Ureter (tissue), 1 donor: Measurements from ENCODE around the gene ZNF664. TPM values are rescaled to one million over a fixed set of nuclear protein-coding genes. Genes with fewer than 3 reads are reported as not detected.

Experiments used
- DNase-seq: peaks from one replicate; pipeline ENCODE4 v3.0.0-alpha.2; 2020; ENCODE audit warnings: low spot score
- total RNA-seq: library from RNA; stranded (reverse); gene quantifications from one replicate; pipeline ENCODE4 v1.2.4, GENCODE V29; 2023
- donor health status: DM: yes; HTN: yes; CAD: no.

ZNF664 gene
- total RNA-seq, 1 donor from 2014 or later: 90.5 TPM

DNA sequence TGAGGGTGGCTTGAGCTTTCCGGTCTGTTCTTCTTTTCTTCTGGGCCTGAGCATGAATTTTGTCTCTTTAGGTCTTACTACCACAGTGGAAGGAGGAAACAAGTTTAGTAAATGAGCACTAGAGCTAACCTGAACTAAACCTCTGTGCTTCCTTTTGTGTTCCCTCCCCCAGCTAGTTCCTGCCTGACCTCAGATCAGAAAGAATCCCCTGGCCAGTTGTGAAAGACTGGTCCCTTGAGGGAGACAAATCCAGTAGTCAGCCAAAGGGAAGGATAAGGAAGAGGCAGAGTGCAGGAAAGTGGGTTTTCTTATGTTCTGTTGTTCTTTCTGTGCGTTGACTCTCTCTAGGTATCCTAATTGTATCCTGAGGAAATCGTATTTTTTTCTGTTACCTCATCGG, 17.5 kb downstream of the ZNF664 start:
- DNase-seq: no peak

DNA sequence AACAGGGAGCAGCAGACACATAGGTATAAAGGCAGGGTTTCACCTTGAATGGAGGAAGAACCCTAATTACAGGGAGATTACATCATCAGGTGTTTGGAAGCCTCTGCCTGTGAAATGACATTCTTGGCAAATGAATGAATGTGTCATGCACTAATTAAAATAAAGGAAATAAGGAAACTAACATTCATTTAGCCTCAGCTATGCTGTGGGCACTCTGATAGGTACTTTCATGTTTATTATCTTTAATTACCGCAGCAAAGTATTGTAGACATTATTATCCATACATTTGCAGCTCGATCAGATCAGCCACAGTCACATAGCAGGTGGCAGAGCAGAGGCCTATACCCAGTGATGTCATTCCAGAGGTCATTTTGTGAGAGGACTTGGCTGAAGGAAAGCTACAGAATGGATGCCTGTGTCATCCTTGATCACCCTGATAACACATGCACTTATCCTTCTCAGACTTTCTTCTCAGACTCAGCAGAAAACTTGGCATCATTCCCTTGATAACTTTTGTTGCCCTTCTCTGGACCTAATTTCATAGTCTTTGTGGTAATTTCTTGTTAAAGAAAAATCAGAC, 18.4 kb downstream of the ZNF664 start:
- DNase-seq: no peak

DNA sequence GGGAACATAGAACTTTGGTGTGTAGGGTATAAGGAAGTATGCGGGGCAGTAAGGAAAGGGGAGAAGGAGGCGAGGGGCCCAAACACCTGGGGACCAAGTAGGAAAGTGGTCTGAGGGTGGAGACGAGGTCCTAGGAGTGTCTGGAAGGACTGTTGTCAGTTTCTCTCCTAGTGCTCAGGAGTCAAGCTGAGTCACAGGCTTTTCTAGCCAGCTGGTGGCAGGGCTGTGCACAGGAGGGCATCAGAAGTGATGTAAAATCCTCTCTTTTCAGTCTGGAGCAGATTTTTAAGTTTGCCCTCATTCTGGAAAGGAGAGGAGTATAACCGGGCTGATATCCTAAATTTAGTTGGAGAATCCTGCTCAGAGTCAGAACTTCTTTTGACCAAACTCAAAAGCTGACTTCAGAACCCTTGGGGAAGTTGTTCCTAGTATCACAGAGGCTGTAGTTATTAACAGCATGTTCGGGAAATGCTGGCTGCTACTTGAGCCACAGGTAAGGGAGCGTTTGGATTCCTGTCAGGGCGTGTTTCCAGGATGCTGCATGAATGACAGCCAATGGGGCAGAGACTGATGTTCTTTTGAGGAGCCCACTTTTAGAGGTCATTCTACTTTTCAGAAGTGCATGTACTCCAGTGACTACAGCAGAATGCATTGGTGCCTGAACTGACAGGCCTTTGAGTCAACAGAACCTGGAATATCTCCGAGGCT, 19.3 kb downstream of the ZNF664 start:
- DNase-seq: no peak

DNA sequence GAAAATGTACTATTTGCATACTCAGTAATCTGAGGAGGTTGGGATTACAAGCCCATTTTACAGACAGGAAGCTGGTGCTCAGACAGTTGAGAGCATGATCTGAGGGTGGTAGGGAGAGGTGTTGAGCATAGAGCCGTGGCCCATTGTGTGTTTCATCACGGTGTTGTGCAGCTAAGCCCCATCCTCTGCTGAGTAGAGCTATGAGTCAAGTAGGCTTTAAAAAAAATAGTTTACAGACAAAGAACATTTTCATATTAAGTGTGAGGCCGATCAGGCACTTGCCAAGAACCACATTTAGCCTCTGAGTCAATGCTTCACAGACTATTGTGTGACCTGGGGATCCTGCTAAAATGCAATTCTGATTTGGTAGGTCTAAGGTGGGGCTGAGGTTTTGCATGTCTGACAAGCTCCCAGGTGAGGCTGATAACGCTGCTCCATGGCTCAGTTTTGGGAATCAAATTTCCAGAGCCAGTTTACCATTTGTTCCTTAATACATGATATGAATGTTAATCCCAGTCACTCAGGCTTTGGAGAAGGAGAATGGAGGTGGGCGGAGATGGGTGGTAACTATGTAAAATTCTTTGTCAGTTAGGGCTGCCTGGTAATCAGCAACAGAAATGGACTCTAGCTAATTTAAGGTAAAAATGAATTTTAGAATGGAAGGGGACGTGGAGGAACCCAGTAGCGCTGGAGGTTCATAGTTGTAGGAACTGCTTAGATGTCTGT, 22.2 kb downstream of the ZNF664 start:
- no peak for DNase-seq

DNA sequence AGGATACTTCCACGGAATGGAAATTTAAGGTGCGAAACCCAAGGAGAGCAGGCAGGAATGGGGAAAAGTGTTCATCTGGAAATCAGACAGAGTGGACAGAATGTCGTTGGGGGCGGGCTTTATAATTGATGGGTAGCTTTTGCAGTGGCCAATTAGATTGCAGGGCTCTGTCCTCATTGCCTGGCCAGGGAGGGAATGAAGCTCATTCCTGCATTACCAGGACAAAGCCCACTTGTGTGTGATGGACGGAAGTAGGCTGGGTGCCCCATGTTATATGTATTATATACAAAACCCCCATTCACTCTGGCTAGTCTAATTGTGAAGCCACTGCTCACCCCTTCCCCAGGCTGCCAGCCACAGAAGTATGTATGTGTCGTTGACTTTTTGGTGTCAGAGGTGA, 23.6 kb downstream of the ZNF664 start:
- DNase-seq: no peak

DNA sequence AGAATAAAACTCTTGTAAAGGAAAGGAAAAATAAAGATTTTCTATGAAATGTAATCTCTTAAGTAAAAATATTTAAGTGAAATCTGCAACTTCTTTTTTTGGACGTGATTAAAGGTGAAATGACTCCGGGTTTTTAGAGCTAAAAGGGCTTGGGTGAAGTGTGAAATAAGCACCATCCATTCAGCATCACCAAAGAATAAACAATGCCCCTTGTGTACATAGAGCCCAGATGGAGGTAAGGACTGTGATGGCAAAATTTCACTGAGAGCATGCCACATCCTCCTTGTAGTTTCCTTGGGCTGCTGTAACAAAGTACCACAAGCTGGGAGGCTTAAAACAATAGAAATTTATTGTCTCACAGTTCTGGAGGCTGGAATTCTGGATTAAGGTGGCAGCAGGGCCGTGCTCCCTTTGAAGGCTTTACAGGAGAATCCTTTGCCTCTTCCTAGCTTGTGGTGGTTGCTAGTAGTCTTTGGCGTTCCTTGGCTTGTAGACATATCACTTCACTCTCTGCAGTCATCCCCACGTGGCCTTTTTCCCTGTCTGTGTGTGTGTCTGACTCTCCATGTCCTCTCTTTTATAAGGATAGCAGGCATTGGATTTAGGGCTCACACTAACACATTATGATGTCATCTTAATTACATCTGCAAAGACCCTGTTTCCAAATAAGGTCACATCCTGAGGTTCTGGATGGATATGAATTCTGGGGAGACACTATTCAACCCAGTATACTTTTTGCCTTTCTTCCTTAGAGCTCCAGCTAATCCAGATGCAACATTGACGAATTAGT, 24.2 kb downstream of the ZNF664 start:
- DNase-seq: no peak

DNA sequence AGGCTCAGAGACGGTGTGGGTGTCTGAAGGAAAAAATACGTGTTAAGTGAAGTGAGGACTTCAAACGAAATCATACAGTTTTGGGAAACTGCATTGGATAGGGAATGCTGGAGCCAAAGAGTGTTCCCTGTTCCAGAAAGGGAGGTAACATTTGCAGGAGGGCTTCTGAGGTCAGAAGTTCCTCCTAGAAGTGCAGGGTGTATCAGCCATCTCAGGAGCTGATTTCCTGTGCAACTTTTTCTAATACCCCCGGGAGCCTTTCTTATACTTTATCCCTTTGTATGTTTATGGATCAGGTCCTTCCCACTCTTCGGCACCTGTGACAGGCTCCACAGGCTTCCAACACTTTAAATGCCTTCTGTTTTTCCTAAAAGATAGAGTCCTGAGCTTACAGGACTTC, 24.9 kb downstream of the ZNF664 start:
- DNase-seq: no peak

DNA sequence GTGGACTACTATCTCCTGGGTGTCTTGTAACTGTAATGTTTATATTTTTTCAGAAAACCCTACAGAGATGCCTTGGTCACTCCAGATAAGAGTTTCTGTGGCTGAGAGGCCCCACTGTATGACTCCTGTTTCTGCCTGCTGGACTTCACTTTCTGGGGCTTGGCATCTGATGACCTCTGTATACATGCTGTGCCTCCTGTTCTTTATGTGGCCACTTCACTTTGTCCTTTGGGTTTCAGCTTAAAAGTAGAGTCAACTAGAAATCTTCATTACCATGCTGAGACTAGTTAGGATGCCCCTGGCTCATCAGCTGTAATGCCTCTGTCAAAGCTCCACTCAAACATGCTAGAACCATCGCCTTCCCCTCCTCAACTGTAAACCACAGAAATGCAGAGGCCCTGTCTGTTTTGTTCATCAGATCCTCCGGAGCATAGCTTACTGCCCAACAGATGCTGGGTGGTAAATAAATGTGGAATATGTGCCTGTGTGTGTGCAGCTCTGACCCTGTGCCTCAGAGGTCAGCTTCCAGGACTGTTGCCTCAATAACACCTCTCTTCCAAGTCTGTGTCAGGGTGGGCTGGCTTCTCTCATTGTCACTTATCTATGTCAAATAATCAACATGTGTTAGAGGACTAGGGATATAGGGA, 25.5 kb downstream of the ZNF664 start:
- no peak for DNase-seq

DNA sequence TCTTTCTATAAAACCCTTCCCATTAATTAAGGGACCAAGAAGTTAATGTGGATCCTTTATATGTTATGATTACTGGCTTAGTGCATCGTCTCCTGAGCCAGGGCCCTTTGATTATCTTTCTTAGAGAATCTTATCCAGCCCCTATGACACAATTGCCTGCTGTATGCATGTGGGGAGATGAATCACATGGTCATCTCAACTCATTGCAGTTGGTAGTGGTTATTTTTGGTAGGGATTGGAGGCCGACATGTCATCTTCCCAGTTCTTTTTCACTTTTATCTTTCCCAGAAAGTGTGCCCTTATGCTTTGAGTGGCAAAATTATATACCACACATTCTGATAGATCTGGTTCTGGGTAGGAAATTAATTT, 26.0 kb downstream of the ZNF664 start:
- DNase-seq: no peak

DNA sequence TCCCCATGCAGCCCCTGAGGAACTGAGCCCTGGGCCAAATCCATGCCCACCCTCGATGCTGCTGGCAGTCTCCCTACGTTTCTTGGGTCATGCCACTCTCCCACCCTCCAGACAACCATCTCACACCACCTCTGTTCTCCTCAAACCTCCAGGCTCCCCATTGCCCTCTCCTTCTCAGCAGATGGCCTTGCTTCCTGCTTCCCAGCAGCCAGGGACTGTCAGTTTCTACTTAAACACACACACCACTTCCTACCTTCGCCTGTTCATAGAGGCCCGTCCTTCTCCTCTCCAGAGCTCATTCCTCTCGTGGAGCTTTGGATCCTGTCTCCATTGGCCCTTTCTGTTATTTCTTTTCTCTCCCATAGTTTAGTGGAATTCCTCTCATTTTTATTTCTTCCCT, 27.1 kb downstream of the ZNF664 start:
- DNase-seq: no peak

DNA sequence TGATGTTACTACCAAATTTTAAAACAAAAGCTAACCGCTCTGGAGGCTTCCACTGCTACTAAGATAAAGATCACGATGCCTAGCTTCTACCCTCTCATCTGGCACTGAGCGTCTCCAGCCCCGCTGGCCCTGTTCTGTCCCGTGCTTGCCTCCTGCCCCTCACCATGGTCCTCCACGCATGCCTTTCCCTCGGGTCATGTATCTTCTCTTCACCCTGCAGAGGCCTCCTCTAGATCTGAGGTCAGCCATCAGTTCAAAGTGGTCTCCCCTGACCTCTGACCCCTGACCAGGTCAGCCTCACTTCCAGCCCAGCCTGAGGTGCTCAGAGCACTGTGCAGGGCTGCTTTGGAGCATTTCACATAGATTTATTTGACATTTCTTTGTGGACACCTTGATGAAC, 28.3 kb downstream of the ZNF664 start:
- no peak for DNase-seq

DNA sequence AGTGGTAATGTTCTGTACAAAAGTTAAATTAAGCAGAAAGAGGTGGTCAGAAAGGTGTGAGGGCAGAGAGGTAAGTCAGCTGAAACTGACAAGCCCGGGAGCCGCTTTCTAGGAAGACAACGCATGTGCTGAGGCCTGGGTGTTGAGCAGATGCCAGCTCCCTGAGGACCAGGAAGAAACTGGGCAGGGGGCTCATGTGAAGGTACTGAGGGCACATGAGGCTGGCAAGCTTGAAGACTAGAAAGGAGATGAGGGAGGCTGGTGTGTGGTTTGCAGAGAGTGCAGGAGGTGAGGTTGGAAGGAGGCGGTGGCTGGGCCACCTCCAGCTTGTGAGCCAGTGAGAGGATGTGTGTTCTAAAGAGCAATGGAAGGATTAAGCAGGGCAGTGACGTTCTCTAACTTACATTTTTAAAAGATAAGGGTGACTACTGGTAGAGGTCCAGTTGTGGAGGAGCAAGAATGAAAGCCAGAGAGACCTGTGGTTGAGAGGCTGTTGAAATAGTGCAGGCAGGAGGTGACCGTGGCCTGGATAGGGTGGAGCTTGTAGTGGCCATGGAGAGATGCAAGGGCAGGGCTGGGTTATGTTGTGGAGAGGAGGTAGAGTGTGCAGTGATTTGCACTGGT, 29.1 kb downstream of the ZNF664 start:
- DNase-seq: no peak

DNA sequence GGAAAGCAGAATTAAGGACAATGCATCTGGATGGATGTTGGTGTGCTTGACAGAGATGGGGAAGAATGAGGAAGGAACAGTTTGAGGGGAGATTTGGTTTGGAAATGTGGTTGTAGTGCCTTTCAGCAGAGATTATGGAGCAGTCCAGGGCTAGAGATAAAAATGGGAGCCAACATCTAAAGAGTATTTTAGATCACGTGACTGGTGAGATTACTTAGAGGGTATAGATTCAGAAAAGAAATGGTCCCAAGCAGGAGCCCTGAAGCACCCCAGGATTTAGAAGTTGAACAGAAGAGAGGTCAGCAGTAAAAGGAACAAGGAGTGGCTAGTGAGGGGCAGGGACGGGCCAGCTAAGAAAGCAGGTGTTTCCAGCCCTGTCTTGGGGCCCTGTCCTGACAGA, 29.6 kb downstream of the ZNF664 start:
- DNase-seq: no peak

DNA sequence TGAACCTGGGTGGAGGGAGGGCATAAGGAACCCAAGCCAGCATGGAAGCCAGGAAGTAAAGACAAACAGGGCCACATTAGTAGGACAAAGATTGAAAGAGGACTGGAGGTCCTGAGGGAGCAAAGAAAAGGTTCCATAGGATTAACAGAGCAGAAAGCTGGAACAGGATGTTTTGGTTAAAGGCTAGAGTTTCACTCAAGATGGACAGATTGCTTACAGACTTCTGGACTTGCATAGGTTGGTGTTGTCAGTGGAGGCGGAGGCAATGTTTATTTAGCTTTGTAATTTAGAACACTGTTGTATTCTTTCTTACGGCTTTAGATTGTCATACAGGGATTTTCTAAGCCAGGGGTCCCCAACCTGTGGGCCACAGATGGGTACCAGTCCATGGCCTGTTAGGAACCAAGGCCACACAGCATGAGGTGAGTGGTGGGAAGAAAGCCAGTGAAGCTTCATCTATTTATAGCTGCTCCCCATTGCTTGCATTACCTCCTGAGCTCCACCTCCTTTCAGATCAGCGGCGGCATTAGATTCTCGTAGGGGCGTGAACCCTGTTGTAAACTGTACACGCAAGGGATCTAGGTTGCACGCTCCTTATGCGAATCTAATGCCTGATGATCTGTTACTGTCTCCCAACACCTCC, 31.3 kb downstream of the ZNF664 start:
- no peak for DNase-seq

DNA sequence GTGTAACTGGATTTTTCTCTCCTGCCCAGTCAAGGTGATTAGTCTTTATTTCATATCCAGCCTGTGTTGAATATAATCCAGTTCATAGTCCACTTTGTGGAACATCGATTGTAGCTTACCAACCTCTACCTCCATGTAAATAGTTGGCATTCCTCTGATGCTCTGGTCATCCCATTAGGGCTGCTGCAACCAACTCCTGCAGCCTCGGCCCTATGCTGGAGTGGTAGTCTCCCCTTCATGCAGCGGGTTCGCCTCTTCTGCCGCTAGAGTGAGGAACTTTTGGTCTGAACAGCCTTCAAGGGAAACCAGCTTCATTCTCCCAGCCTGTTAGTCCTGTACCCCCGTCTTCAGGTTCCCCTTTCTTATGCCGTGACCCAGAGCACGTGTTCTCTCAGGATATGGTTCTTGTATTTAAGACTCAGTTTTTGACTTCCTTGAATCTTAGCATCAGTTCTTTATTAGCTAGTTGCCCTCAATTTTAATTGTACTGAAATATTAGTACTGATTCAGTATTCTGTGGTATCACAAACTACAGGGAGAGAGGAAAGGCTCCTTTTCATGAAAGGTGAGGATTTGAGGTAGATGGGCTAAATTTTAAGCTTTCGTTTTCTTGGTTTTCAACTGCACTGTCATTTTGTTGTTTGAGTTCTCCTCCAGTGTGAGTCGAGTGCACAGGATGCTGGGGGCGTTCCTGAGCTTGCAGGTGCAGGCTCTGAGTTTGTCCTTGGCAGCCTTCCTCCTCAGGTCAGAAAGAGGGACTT, 33.2 kb downstream of the ZNF664 start:
- DNase-seq: no peak

DNA sequence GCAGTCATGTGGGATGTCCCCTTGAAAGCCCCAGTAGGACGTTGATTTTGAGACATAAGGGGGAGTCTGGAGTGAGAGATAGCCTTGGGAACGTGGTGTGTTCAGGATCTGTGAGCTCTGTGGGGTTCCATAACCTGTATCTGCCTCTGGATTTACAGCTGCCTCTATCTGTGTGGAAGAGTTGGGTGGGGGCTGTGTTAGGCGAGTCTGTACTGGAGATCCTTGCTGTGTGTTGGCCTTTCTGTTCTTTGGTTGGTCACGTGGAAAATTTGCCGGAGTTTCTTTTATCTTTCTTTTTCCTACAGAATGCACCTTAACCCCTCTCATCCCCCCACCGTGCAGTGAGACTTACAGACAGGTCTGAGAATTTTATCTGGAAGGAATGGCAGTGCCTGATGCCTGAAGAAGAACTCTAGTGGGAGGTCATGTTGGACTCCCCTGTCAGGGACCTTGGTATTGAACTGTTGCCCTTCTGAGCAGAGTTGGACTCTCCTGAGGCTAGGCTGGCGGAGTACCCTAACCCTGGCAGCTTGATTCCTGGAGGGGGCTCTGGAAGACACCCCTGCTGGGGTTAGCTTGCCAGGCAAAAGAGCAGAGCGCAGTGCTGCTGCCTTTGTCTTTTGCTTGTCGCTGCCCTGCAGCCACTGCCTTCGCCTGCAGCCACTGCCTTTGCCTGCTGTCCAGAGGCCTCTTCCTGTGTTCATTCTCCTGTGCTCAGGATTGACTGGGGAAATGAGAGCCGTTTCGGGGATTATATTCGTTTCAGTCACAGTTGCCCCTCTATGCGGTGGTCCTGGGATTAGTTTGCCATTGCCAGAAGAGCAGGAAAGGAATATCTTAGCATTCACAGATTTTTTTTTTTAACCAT, 34.1 kb downstream of the ZNF664 start:
- no peak for DNase-seq

DNA sequence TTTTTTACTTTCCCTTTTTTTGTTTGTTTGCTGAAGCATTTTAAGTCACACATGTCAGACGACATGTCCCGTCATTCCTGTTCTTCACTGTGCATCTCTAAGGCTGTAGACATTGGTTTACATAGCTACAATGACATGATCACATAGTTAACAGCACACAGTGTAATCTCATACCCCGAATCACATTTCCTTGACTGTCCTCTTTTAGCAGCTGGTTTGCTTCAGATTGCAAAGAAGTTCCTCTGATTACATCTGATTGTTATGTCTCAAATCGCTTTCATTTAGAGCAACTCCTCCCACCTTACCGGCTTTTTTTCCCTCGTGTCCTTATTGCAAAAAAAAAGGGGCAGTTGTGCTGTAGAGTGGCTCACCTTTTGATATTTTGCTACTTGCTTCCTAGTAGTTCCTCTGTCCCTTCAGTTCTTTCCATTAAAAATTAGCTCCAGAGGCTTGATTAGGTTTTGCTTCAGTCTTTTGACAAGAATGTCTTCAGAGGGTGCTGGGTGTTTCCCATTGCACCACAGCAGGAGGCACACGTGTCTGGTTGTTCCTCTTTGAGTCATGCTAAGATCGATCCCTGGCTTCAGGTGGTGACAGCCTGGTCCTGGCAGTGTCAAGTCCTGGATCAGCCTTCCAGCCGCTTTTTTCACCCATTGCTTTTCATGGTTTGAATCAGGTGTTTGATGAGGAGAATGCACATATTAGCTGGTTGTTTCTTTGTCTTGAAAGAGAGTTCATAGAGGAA, 35.0 kb downstream of the ZNF664 start:
- no peak for DNase-seq

DNA sequence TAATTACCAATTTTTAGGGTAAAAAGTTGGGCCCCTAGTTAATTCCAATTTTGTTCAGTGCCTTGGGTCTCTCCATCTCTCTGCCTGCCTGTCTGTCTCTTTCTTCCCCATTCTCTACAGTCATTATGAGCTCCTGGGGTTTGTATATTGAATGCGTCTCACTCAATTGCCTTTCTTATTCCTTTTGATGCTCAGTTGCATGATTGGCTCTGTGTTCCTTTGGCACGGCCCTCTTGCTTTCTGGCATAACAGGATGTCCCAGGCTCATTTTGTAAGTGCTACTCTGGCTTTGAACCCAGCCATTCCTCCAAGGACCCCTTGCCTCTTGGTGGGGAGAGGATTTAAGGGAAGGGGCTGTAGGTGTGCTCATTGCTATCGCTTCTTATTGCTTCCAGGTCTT, 35.6 kb downstream of the ZNF664 start:
- no peak for DNase-seq

DNA sequence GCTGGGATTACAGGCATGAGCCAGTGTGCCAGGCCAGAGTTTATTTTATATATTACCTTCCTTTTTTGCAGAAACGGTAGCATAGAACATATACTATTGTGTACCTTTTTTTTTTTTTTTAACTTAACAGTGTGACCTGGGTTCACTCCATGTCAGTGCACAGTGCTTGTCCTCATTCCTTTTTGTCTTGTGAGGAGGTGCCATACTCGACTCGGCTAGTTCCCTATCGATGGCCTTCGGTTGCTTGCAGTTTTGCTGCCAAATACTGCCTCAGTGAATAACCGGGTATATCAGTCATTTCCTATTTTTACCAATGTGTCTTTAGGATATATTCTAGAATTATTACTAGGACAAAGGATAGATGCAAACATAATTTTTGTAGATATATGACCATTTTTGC, 36.8 kb downstream of the ZNF664 start:
- DNase-seq: no peak
